ENCODE data around the gene LAMB4.

Gene LAMB4

DNA sequence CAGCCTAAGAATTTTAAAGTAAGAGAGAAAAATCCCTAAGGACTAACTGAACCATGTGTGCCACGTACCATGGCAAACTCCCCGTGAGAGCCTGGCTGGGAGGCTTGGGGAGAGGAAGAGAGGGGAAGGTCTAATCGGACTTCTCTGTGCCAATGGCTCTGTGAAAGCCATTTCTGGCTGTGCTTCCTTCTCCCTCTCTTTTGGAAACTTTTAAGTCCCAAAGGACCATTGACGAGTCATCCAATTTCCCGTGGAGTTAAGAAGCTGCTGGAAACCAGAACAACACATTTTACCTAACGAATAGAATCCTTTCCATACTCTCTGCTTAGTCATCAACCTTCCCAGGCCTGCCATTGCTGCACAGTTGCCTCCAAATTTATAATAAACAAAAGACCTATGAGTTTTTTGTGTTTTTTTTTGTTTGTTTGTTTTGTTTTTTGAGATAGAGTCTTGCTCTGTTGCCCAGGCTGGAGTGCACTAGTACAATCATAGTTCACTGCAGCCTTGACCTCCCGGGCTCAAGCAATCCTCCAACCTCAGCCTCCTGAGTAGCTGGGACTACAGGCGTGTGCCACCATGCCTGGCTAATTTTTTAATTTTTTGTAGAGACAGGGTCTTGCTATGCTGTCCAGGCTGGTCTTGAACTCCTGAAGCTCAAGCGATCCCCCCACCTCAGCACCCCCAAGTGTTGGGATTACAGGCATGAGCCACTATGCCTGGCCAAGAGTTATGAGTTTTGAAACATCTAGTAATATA is 140.4 kb downstream of the LAMB4 start:
- no peak for DNase-seq

DNA sequence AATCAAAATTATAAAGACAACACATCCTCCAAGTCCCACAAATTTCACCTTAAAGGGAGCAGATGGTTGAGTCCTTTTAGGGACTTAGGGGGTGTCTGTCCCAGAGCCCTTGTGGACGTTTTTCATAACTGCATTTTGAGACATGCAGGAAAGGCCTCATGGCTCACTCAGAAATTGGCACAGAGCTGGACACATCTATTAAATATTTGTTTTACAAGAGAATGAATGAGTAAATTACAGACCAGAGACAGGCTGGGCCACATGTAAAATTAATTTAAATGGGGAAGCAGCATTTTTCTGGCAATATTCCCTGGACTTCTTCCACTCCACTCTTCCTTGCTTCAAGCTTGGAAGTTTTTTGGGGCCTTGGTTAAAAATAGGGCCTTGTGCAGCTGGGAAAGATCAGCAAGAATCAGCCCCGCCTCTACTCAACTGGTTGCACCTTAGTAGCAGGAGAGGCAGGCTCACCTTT is 147.2 kb downstream of the LAMB4 start:
- DNase-seq, result peak; percentile 80

DNA sequence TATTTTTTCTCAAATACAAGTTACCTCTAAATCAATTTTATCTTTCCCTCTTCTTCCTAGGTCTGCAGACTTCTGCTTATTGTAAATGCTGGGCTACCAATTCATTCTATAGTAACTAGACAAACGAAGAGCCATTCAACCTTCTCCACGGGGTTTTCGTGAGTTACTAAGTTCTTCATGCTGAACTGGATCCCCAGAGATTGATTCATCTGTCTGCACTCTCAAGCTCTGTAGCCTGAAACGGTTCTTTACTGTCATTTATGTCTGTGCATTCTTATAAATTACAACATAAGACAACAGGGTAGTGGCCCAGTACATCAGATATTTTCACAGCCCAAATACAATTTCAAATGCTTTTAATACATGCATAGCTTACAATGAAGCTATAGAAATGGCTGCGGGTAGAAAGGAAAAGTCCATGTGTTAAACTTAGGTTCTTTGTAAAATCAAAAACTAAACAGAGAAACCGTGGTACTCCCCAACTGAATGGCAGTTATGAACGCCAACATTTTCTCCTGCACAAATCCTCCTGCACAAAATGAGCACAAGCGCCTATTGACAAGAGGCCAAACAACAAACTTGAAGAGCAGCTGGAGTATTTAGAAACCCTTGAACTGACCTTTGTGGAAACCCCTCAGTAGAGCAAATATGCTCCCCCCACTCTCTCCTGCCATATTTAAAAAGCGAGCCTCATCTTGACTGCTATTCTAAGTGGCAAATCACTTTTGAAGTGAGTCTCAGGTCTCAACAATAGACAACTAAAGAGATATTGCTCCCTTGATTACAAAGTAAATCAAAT is 147.9 kb downstream of the LAMB4 start:
- DNase-seq, result peak; percentile 89

DNA sequence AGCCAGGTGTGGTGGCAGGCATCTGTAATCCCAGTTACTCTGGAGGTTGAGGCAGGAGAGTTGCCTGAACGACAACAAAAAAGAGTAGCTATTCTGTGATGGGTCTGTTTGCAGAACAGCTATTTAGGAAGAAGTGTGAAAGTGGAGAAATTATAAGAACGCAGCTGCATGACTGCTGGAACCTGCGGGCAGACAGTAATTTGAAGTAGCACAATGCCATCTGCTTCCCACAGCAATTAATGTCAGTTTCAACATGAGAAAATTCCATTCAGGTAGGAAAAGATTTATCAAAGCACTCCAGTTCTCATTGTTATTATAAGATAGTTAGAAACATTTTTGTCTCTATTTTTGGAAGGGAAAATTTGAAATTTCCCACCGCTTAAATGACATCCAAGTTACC is 148.7 kb downstream of the LAMB4 start:
- DNase-seq, result peak; percentile 64

DNA sequence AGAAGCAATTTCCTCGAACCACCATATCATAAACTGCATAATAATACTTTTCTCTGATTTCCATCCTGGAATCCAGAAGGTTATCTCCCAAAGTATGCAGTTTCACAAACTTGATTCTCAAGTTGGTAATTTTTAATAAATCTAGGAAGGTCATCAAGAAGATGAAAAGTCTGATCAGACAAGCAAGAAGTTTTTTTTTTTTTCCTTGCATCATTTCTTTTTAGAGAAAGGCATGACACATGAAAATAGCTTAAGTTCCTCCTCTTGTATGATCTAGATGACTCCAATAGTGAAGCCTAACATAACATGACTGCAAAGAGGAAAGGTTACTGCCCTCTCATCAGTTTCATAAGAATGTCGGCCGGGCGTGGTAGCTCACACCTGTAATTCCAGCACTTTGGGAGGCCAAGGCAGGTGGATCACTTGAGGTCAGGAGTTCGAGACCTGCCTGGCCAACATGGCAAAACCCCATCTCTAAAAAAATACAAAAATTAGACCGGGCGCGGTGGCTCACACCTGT is 149.4 kb downstream of the LAMB4 start:
- no peak for DNase-seq

DNA sequence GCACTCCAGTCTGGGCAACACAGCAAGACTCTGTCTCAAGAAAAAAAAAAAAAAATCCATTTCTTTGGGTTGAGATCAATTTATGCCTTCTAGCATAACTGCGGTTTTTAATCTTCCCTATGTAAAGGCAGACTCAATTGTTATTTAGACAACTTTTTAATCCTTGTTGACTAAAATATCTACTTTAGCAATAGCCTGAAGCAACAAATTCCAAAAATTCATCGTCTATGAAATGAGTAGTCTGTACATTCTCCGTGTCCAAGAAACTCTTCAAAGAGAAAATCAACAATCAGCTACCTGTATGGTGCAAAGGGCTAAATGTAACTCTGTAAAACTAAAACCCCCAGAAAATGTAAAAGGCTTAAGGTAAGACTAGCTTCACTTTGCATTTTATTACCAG is 150.0 kb downstream of the LAMB4 start:
- DNase-seq, result no peak

DNA sequence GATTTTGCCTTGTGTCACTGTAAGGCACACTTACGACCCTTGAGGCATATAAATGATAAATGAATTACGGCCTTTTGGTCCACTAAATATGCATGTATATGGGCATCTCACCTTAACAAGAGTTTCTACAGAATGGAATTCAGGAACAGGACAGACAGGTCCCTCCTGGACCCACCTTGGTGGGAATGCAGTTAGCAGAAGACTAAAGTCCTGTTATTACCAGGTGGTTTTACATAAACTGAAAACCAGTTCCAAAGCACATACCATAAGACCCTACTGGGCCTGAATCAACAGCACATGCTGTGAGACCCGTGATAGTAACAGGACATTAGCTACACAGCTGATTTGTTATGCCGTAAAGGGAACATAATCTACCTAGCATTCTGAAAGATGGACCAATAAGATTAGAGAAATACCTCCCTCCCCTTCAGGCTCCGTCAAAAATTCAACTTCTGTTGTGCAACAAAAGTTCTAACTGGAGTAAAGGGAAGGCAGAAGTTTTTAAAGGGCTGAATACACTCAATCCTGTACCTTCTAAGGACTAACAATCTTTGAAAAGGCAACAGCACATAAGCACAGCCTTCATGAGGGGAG is 151.2 kb downstream of the LAMB4 start:
- DNase-seq, result no peak

DNA sequence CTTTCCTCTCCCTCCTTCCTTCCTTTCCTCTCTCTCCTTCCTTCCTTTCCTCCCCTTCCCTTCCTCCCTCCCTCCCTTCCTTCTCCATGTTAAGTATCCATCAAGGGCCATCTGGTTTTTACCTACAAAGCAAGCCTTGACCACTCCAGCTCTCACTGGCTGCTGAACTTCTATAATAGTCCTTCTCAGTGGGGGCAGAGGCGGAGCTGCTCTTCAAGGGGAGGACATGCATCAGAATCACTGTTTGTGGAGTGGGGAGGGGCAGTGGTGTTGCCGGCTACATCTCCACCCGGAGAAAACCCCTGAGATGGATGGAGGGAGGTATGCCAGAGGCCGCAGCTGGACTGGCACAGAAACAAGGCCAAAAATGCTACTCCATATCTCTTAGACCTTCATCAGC is 153.1 kb downstream of the LAMB4 start:
- no peak for DNase-seq

DNA sequence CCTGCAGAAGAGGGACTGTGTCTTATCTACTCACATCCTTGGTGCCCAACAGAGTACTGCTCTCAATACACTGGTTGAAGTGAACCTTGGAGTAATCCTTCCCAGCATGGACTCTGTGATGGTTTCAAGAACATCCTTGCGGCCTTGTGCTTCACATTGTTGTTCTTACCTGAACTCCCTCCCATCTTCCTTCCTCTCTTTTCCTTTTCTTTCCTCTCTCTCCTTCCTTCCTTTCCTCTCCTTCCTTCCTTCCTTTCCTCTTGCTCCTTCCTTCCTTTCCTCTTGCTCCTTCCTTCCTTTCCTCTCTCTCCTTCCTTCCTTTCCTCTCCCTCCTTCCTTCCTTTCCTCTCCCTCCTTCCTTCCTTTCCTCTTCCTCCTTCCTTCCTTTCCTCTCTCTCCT is 153.5 kb downstream of the LAMB4 start:
- DNase-seq, result no peak

DNA sequence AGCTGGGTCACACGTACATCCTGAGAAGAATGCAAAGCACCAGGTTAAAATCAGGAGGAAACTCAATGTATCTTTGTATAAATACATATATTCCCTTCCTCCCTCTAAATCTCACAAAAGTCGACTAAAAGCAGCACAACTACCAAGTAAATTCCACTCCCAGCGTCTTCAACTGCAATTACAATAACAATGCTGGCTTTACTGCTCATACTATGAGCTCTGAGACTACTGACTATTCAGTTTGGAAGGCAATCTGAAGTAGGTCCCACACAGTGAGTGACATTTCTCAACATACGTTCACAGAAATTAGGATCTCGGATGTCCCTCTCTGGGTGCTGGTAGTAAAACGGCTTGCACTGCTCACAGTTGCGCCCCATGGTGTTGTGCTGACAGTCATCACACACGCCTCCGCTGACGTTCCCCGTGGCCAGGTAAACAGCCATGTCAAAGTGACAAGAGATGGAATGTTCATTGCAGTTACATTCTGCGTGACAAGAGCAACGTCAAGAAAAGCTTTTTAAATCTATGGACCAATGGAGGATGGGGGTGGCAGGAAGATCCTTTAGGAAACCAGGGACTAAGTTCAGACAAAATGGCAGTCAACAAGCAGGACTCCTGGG is 154.7 kb downstream of the LAMB4 start:
- DNase-seq, result no peak

DNA sequence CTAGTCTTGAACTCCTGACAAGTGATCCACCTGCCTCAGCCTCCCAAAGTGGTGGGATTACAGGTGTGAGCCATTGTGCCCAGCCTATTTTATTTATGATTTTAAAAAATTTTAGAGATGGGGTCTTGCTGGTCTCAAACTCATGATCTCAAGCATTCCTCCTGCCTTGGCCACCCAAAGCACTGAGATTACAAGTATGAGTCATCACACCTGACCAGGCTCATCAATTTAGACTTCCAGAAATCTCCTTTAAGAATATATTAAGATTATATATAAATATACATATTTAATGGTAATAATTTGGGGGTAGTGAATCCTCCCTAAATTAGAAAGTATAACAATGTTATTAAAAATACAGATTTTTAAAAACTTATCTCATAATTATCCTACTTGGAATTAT is 156.3 kb downstream of the LAMB4 start:
- DNase-seq, result no peak

Measured in NCI-H1105 treated with DMSO at 0.1 percent for 48 hours (cell line).